ENCODE data around the gene PDILT.

The PDILT gene

DNA sequence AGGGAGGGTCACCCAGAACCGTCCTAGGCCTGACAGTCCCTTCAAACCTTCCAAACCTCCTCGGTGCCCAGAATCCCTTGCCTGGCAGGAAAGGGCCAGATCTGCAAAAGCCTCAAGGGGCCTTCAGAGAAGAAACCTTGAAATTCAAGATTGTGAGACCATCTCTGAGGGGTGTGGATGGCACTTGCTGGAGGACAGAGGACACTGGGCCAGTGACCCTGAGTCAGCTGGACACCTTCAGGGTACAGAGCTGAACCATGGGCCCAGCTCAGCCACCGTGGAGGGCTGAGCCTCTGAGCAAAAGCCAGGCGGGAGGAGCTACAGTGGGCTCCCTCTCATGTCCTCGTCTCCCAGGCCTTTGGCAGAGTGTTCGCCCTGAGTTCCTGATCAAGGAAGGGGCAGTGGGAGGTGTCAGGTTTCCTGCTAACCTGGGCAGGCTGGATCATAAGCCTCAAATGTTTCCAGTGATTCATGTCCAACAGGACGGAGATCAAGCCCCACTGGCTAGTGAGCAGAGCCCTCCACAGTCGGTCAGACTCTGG lies 3.0 kb downstream of the PDILT start:
- DNase-seq, result no peak

DNA sequence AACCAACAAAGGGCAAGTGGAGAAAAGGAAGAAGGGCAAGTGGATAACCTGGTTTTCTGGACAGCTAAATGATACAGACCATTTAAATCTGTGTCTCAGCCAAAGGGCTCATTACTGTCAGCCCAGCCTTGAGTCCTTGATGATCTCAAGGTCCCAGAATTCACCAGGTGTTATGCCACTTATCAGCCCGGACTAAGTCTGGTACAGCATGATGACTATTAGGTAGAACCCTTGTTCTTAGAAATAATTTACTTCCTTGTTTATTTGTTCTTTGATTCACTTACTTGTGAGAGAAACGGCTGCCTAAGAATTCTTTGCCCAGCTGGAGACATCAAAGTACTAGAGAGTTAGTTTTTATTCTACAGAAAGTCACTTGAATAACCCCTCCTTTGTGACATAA lies 3.5 kb downstream of the PDILT start:
- DNase-seq, result no peak

DNA sequence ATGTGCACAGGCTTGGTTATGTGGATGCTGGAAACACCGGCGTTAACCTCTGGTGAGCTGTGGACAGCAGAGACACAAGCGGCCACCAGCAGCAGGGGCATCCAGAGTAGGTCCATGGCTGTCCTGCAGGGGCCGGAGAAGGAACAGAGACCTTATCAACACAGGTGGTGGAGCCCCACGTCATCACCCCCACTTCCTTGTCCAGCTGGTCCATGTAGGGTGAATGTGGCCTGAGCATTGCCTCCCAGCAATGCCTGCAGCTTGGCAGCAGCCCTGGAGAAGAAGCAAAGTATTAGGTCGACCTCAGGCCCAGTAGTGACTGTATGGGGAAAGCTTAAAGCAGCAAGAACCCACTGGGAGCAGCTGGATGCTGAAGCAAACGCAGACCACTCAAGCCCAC lies 5.4 kb downstream of the PDILT start:
- DNase-seq, result no peak

DNA sequence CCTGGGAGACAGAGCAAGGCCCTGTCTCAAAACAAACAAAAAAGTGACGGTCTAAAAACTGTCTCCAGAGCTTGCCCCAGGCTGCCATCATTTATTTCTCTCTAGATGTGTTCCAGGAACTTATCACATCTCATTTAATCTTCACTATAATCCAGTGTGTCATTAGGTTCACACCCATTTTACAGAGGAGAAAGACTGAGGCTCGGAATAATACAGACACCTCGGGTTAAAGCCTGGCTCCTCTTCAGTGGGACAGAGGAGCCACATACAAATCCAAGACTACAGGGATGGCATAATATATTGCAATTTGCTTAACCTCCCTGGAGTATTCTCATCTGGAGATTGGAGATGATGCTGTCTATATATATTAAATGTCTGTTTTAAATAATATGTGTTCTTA lies 5.9 kb downstream of the PDILT start:
- no peak for DNase-seq

DNA sequence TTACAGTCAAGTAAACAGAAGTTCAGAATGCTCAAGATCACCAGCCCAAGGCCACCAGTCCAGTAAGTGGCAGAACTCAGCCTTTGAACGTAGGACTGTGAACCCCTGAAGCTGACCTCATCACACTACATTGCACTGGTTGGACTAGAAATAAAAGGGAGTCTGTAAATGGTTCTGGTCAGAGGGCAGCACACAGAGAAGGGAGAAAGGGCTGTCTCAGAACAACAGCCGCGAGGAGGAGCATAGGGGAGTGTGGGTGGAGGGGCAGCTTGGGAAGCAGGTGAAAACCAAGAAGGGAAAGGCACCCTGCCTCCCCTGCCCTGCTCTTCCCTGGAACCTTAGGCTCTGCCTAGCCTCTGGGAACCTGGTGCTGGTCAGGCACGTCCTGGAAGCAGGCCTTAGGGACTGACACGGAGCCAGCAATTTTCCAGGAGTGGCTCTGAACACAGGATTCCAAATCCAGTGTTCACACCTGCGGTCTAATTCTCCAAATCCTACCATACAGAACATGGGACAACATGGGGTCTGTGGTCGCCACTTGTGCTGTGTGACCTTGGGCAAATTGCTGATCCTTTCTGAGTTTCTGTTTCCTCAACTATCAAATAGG lies 7.0 kb downstream of the PDILT start:
- DNase-seq, result no peak

DNA sequence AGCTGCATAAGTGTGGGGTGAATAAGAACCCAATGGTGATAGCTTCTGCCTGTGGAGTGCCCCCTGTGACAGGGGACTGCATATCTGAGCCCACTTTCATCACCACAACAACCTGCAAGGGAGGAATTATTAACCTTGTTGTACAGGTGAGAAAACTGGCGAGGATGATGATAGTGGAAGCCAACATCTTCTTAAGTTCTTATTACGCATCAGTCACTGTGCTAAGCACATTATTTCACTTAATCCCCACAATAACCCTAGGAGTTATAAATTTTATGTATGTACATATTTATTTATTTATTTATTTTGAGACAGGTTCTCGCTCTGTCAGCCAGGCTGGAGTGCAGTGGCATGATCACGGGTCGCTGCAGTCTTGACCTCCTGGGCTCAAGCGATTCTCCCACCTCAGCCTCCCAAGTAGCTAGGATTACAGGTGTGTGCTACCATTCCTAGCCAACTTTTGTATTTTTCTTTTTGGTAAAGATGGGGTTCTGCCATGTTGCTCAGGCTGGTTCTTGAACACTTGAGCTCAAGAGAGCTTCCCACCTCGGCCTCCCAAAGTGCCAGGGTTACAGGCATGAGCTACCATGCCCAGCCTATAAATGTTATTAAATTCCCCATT lies 7.6 kb downstream of the PDILT start:
- no peak for DNase-seq

DNA sequence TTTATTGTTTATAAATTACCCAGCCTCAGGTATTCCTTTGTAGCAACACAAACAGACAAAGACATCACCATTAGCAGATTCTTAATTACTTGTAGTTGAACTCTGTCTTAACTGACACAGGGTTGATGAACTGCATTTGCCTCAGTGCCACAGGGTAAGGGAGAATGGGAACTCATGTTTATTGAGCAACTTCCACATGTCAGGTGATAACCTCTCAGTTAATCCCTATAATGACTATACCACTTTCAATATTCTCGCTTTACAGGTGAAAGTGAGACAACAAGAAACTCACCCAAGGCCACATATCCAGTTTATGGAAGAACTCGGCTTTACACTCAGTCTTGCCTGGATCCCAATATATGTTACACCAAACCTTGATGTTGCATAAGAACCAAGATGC lies 8.6 kb downstream of the PDILT start:
- no peak for DNase-seq

DNA sequence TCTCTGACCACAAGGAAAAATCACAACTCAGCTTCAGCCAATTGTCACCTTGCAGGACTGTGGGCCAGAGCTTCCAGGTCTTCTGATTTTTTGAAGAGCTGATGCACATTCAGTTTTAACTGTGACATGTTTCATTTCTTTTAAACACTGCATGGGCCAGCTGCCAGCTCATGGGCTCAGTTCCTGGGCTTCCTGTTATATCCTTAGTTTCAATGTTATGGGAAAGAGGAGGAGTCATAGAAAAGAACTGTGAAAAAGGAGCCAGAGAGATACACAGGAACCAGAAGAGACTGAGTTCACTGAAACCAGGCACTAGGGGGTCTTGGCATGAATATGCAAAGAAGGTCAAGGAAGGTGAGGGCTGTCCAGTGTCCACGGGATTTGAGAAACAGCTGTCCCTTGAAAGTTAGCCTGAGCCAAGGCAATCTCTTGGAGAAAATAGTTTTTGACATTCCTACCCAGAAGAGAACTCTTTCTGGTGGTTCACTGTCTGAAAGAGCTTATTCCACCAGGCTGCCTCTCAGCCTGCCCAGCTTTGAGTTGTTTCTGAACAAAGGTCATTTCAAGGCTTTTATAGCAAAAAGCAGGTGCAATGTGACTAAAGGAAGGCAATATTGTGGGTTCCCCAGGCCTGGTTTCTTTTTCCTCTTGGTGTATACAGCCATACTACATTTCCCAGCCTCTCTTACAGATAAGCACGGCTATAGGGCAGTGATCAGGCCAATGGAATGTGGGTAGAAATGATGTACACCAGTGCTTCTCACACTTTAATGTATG lies 10.5 kb downstream of the PDILT start:
- no peak for DNase-seq

DNA sequence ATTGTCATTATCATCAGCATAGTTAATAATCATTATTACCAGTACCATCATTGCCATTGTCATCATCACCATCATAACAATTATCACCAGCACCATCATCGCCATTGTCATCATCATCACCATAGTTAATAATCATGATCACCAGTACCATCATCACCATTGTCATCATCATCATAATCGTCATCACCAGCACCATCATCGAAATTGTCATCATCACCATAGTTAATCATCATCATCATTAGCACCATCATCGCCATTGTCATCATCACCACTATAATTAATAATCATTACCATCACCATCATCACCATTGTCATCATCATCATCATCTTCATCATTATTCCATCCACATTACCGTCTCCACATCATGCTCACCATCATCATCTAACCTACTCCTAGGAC lies 13.5 kb downstream of the PDILT start:
- DNase-seq, result no peak

DNA sequence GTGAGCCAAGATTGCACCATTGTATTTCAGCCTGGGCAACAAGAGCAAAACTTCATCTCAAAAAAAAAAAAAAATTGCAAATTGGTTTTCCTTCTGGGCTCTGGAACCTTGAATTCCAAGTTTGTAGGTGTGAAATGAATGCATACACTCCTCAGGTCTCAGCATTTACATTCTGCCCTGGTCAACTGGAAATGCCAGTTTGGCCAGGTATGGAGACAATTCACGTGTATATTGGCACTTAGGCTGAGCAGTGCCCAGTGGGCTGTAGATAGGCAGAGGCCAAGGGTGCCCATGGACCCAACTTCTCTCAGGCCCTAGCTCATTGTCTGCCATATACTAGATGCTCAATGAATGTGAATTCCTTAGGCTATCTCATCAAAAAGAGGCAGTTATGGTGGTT lies 15.7 kb downstream of the PDILT start:
- no peak for DNase-seq

DNA sequence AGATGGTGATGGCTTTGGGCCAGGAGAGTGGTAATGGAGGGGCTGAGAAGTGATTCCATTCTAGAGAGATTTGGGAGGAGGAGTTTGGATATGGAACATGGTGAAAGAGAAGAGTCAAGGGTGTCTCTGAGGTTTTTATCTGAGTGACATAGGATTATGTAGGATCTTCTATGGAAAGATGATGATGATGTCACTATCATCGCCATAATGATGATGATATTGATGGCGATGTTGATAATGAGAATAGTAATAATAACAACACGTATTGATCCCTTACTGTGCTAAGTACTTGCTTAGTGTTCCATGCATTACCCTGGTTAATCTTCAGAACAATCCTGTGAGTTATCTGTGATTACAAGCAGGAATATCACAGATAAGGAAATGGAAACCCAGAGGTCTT lies 16.6 kb downstream of the PDILT start:
- no peak for DNase-seq

DNA sequence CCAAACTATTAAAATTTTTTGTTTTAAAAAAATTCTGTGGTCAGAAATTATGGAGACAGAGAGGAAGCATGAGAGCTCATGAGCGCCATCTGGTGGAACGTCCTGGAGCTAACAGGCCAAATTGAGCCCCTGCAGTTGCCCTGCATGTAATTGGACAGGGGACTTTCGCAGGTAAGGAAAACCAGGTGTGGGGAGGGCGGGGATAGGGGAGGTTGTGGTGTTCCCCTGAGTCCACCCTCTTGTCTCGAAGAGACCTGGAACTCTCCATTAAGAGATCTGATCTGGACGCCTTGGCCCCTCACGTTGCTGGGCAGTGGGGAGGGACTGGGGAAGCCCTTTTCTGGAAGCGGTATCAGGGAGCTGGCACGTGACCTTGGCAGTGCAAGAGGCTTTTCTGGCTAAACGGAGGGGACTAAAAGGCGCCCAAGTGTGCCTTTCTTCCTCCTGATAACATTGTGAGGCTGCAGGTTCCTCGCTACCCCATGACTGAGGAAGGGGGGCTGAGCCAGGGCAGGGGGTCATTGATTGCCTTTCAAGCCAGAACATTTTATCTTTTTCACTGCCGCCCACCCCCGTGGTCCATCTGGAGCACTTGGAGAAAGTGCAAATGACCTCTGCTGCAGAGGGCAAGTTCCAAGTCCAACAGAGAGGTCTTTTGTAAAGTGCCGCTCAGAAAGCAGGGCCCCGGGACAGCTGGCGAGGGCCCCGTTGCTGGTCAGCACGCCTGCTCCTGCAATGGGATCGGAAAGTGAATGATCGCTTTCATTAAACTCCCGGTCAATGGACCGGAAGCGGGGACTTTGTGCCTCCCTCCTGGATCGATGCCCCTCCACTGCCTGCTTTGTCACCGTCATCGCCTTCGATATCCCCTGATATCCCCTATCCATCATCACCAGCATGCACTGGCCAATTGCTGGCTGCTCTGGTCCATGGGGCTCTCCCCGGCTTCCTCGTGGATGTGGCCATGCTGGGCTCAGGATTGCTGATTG lies 18.4 kb downstream of the PDILT start:
- DNase-seq, result peak; percentile 31 to 32

DNA sequence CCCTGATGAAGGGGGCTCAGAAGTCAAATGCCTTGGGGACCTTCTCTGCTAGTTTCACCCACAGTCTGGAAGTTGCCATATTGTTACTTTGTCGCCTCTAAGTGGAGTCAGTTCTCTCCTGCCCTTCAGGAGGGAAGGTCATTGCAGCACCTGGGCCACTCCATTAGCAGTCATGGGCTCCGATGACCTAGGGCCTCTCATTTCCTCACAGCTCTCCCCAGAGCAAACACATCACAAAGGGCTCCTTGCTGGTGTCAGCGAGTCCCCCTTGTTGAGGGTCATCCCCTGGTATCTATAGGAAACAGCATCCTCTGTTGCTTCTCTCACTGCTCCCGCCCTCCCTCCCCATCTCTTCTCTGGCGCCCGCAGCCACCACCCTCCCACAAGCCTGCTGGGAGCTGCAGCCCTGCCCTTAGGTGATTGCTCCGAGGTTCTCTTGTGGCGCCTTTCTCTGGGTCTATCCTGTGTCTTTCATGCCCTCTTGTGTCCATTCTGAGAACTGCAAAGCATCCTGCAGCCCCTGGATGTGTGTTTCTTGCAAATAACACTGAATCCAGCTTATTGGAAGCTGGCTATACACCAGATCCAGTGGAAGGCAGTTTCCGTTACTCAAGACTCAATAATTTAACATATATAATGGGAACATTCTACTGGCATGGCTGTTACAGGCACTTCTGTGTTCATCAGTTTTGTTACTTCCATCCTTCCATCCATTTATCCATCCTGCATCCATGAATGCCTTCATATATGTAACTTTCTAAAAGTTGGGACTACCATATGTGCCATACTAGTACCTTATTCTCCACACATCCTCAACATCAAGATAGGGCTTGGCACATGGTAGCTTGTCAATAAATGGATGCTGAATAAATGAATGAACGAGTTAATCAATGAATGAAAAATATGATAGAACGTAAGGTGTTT lies 21.2 kb downstream of the PDILT start:
- peak; percentile 17 to 47 for DNase-seq

DNA sequence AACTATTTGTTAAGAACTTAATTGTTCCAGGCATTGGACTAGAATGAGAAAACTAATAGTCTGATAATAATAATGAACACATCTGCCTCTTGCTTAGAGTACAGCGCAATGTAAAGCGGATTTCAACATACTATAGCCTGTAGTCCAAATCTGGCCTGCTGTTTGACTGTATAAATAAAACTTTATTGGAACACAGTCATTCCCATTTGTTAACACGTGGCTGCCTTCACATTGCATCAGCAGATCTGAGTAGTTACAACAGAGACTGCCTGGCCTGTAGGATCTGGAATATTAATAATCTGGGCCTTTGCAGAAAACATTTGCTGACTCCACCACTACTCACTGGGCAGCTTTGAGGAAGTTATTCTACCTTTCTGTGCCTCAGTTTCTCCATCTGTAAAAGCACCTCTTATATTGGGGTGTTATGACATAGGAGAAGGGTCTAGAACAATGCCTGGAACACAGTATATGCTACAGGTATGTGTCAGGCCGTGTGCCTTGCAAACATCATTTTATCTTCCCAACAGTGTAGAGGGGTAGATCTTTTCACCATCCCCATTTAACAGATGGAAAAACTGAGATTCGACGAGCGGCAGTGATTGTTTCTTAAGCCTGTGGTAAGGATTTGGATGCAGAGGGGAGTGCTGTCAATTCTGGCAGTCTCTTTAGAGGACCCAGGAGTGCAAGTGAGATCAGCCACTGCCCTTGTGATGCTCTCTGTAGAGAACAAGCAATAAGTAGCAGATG lies 22.2 kb downstream of the PDILT start:
- DNase-seq, result no peak

DNA sequence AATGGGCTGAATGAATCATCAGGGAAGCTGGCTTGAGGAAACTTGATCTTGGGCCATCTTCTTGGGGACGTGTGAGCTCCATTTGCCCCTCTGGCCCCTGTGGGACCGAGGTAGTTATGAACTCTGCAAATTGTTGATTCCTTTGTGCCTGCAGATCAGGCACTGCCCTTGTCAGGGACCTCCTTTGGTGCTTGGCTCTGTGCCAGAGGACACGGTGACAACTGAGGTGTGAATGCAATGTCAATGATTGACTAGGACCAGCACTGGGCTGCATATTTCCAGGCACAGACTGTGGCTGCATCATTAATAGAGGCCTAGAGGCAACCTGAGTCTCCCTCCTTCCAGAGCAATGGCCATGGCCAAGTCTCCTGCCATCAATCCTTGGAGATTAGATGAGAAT lies 23.8 kb downstream of the PDILT start:
- DNase-seq, result no peak

DNA sequence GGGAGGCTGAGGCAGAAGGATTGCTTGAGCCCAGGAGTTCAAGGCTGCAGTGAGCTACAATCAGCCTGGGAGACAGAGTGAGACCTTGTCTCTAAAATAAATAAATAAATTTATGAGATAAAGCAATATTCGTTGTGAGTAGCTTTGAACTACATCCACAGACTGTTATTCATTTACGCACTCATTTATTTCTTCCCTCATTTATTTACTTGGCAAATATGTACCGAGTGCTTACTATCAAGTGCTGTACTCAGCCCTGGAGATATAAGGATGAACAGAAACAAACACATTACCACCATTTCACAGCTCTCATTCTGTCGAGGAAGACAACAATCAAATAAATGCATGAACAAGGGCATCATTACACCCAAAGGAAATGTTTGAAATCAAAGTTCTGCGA lies 27.4 kb downstream of the PDILT start:
- DNase-seq, result no peak

DNA sequence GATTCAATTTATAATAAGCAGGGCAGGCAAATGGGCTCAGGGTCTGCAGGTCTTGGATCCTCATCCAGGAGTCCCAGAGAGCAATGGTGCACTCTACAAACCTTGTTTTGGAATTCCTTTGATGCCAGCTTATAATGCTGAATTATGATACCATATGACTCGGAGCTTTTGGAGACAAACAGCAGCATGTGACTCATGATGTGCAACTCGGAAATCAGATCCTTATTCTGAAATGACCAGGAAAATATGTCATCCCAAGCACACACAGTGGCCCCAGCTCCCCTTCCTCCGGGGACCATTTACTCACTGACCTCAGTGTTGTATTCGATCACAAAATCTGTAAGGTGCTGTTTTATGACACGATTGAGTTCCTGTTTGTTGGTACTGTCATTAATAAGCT lies 31.8 kb downstream of the PDILT start:
- DNase-seq, result no peak

DNA sequence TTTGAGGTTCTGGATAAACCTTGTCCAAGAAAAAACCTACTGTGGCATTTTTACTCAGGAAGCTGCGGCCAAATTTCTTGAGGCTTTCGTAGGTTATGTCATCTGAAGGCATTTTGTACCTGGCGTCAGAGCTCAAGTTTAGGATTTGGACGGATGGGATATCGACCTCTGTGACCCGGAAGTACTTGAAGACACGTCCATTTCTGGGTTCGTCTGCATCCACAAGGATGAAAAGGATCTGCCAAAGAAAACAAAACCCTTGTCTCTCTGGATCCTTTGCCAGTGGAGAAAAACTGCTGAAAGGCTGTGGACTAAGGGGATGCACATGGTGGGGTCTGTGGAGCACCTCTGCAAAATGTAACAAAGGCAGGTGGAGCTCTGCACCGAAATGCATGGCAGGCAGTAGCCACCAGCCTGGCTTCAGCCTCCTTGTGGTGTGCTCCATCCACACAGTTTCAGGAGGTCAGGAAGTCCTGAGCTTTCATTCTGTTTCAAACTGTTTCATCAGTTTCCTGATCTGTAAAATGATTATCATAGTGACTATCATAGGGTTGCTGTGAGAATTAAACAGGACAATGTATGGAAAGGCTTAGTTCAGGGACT lies 35.0 kb downstream of the PDILT start:
- no peak for DNase-seq

DNA sequence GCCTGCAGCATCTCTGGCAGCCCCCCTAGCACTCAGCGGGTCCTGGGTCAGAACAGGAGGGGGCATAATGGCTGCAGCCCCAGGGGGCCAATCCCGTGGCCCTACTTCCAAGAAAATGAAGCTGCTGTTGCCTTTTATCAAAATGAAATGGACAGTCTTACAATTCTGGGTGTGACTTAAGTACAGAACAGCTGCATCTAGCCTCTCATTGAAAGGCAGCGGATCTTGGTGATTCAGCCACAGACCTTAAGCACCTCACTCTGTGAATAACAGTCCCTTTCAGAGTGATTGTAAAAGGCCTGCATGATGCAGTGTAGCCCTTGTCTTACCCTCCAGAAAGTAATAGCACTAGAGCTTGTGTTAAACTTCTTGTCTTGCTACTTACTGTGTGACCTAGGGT lies 40.5 kb downstream of the PDILT start:
- DNase-seq, result no peak

DNA sequence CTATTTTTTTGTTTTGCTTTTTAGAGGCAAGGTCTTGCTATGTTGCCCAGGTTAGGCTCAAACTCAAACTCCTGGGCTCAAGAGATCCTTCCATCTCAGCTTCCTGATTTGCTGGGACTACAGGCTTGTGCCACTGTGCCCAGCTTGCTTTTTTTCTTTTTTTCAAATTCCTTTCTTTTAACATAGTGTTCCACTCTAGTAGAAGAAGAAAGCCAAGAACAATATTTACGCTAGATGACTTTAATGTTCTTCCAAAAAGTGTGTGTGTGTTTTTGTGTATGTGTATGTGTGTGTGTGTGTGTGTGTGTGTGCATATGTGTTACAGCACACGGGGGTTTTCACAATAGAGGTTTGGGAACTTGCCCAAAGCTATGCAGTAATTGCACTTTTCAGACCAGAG lies 41.3 kb downstream of the PDILT start:
- DNase-seq, result no peak

DNA sequence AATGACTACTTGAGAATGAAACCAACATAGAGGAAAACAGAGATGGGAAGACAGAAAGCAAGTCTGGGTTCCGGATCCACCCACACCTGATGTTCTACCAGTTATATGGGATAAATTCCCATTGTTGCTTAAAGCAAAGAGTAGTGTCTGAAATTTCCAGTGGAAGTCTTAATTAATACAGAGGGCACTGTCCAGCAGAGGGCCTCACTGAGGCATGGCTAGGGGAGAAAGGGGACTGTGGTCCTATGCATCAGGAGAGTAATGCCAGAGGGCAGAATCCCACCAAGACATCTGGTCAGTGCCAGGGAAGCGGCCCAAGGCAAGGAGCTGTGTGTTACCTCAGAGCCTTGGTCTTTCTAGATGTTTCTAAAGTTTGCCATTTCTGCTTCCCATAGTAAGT lies 44.5 kb downstream of the PDILT start:
- no peak for DNase-seq
